ENCODE data around the gene DNAJB6.
"Not testable (repeated sequence)": the region's sequence is repeated elsewhere in the genome, so short reads cannot be mapped to it uniquely, and the experiment has no call there.

The DNAJB6 gene

DNA sequence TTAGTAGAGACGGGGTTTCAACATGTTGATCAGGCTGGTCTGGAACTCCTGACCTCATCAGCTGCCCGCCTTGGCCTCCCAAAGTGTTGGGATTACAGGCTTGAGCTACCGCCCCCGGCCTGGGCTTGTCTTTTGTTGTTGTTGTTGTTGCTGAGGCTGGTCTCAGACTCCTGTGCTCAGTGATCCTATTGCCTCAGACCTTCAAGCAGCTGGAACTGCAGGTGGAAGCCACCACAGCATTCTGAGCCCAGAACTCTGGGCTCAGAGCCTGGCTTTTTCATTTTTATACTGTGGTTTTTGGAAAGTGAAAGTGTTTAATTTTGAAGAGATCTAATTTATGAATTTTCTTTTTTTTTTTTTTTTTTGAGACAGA is 16.2 kb upstream of the DNAJB6 start:
- in situ Hi-C loops (cut with MboI; ENCODE audit: low sequenced_read_pairs) = no loop called here

DNA sequence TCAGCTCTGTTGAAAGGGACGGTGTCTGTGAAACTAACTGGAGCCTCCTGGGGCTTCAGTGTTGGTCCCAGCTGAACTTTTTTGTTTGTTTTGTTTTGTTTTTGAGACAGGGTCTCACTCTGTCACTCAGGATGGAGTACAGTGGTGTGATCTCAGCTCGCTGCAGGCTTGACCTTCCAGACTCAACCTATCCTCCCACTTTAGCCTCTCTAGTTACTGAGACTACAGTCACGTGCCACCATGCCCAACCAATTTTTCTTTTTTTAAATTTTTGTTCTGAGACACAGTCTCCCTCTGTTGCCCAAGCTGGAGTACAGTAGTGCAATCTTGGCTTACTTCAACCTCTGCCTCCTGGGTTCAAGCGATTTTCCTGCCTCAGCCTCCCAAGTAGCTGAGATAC is 13.4 kb upstream of the DNAJB6 start:
- in situ Hi-C loops (cut with MboI; ENCODE audit: low sequenced_read_pairs) = no loop called here

DNA sequence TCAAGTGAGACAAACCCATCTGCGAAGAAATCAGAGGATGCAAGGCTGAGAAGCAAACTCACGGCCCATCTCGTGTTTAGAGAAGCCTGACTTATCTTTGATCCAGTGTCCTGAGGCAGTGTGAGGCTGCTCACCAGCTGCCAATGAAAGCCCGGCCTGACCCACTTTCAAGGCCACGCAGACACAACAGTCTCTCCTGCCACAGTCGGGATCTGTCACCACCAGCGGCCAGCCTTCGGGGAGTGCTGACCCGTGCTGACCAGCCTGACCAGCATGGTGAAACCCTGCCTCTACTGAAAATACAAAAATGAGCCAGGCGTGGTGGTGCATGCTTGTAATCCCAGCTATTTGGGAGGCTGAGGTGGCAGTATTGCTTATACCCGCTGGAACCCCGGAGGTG is 7.4 kb upstream of the DNAJB6 start:
- in situ Hi-C loops (cut with MboI; ENCODE audit: low sequenced_read_pairs) = no loop called here

DNA sequence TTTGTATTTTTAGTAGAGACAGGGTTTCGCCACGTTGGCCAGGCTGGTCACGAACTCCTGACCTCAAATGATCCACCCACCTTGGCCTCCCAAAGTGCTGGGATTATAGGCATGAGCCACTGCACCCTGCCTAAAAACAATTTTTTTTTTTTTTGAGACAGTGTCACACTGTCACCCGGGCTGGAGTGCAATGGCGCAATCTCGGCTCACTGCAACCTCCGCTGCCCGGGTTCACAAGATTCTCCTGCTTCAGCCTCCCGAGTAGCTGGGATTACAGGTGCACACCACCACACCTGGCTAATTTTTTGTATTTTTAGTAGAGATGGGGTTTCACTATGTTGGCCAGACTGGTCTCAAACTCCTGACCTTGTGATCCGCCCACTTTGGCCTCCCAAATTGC is 6.2 kb upstream of the DNAJB6 start:
- in situ Hi-C loops (cut with MboI; ENCODE audit: low sequenced_read_pairs) = not testable (repeated sequence)

DNA sequence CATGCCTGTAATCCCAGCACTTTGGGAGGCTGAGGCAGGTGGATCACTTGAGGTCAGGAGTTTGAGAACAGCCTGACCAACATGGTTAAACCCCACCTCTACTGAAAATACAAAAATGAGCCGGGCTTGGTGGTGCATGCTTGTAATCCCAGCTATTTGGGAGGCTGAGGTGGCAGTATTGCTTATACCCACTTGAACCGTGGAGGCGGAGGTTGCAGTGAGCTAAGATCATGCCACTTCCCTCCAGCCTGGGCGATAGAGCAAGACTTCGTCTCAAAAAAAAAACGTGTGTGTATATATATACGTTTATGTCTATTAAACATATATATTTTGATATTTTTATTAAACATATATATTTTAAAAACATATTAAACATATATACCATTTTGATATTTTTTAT is 5.8 kb upstream of the DNAJB6 start:
- in situ Hi-C loops (cut with MboI; ENCODE audit: low sequenced_read_pairs) = not testable (repeated sequence)

DNA sequence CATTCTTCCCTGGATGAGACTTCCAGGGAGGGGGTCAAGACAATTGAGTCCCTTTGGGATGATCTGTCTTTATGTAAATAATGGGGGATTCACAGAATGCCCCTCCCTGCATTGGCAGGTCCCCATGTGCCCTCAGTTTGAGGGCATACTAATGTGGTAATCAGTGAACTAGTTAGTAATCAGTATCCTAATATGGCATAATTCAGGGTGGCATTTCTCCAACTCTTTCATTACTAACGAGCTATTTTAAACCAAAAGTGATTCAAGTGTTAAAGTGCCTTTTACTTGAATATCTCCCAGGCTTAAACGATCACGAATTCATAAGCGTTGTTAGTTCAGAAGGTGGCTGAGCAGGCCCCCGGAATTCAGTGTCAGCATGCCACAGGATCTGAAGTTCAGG is 1.6 kb upstream of the DNAJB6 start:
- in situ Hi-C loops (cut with MboI; ENCODE audit: low sequenced_read_pairs) = no loop called here

DNA sequence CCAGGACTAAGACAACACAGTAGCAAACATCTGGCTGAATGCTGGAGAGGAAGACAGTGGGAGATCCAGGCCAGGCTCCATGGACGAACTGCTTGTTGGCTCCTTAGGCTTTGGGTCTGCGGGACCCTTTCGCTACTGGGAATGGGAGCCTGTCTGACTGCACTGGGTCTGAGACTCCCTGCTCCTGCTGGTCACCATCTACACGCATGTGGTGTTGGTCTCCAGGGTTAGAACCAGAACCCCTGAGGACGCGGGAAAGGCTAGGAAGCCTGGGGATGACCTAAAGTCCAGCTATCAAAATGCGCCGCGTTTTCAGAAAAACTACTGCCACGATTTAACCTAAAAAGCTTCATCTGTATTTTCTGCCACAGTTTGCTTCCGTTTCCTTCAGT is 817 bp upstream of the DNAJB6 start:
- in situ Hi-C loops (cut with MboI; ENCODE audit: low sequenced_read_pairs) = no loop called here

DNA sequence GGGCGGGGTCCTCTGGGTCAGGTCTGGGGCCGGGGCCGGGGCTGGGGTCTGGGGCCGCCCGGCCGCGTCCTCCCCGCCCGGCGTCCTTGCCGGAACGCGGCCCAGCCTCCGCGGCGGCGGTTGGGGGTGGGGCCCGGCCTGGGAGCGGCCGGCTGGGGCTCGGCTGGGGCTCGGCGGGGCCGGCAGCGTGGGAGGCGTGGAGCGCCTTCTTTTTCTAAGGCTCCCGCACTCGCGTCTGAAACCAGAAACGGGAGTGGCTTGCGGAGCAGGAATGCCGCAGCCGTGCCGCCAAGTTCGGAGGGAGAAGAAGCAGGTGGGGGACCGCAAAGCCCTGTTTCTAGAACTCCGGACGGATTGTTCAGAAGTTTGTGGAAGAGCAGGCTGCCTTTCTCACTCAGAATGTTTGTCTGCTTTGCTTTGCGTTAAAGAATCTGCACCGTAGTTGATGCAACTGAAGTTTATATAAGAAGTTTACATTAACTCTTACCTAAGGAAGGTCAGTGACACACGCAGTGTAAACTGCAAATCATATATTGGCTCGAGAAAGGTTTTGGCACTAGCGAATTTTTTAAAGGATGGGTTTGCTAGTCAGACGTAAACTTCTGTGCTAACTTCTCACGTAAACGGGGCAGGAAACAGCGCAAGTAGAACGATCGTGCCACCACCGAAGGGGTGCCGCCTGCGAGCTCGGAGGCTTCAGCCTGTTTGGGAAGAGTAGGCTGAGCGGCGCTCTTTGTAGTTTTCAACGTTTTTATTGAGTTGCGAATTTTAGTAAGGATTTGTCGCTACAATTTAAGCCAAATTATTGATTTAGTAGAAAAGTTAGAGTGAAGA is 729 bp downstream of the DNAJB6 start:
- in situ Hi-C loops (cut with MboI; ENCODE audit: low sequenced_read_pairs) = no loop called here

DNA sequence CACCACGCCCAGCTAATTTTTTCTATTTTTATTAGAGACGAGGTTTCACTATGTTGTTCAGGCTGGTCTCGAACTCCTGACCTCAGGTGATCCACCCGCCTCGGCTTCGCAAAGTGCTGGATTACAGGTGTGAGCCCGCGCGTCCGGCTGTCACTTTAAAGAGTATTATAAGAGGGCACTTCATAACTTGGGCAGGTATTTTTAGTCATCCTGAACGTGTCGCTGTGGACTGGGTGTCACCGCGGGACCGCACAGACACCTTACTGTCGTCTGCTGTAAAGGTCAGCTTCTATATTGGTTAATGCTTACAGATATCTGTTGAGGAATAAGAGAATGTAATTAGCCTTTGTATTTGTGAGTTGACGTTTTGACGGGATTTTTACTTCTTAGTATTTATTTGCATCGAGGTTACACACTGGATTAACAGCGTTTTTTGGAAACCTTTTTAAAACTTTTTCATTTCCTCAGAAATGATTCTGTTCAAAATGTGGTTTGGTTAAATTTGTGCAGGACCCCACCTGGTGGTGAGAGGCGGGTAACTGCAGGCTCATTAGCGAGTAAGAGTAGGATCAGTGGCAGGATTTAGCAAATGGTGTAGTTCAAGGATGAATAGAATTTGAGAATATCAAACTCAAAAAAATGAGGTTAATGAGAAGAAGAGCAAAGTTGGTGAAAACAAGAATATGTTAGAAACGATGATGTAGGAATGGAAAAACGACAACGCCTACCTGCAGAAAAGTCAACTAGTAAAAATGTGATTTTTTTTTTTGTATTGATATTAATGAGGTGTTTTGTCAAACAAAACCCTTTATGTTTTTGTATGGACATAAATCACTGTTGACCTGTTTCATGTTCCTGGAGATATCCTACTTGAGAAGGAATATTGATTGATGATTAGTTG is 3.2 kb downstream of the DNAJB6 start:
- in situ Hi-C loops (cut with MboI; ENCODE audit: low sequenced_read_pairs) = no loop called here

DNA sequence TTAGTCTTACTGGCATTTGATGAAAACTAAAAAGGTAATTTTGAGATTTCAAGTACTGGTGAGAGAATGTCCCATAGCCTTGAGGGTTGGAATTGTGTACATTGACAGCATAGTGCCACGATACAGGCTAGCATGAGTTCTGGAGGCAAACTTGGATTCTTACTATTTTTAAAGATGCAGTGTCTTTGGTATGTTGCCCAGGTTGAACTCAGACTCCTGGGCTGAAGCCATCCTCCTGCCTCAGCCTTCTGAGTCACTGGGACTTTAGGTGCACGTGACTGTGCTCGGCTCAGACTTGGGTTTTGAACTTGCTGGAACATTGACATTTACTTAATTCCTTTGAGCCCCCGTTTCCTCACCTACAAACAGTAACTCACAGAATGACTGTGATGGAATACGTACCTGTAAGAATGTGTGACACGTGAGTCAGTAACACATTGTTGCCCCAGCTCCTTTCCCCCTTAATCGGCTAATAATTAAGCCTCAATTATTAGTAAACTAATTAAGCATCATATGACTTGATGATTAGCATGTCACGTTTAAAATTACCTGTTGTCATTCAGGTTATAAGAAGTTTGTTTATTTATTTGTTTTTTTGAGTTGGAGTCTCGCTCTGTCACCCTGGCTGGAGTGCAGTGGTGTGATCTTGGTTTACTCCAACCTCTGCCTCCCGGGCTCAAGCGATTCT is 10.6 kb downstream of the DNAJB6 start:
- in situ Hi-C loops (cut with MboI; ENCODE audit: low sequenced_read_pairs) = no loop called here

DNA sequence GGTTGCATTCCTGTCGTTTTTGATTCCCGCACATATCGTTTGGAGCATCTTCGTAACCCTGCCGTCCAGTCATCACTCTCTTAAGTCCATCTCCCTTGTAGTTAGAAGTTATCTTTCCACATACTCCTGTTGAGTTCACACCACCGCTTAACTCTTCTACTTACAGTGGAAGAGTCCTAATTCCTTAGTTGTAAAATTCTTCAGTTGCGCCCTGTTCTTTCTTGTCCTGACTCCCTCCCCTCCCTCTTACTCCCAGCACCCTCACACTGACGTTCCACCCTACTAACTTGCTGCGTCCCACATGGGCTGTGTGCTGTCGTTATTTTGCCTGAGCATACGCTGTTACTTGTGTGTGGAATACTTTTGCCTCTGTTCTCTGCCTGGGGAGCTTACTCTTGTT is 11.7 kb downstream of the DNAJB6 start:
- in situ Hi-C loops (cut with MboI; ENCODE audit: low sequenced_read_pairs) = no loop called here

DNA sequence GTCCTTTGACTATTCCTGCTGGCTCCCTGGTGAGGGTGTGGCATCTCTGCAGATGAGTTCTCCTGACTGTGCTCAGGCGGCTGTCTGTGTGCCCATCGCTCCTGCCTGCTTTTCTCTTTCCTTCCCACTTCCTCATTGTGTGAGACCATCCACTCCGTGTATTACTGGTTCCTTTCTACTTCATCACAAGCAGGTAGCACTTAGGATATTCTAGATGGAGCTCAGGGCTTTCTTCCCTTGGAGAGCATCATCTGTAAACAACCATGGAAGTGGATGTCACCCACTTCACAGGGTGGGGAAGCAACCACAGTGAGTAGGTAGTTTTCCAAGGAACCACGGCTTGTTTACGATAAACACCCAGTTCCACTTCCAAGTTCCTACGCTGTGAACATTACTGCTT is 15.7 kb downstream of the DNAJB6 start:
- in situ Hi-C loops (cut with MboI; ENCODE audit: low sequenced_read_pairs) = no loop called here

DNA sequence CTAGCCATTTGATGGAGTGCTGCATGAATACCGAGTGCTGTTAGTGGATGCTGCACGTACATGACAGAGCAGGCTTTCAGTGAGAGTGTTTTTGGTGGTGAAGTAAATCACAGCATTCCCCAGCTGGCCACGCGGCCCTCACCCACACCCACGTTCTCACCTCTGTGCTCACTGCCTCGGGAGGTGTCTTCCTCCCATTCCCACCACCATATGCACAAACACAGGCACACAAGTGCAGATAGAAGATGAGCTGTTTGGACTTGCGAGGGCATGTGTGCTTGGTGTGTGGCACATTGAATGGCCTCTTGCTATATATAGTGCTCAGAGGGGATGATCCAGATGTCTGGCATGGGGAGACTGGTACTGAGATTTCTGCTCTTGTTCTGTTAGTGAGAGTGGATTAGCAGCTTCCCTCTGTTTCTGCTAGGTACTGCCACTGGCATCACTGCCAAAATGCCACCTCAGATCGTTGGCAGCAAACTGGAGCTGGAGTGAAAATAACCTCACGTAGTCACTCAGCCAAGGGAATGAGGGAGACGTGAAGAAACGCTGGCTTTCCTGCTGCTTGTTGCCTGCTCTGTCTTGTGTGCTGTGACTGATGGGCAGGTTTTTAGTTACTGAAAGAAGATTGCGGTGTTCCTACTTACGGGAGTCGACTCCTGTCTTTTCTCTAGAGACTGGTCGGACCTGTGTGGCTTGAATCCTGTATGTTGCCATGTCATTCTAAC is 19.1 kb downstream of the DNAJB6 start:
- in situ Hi-C loops (cut with MboI; ENCODE audit: low sequenced_read_pairs) = no loop called here

DNA sequence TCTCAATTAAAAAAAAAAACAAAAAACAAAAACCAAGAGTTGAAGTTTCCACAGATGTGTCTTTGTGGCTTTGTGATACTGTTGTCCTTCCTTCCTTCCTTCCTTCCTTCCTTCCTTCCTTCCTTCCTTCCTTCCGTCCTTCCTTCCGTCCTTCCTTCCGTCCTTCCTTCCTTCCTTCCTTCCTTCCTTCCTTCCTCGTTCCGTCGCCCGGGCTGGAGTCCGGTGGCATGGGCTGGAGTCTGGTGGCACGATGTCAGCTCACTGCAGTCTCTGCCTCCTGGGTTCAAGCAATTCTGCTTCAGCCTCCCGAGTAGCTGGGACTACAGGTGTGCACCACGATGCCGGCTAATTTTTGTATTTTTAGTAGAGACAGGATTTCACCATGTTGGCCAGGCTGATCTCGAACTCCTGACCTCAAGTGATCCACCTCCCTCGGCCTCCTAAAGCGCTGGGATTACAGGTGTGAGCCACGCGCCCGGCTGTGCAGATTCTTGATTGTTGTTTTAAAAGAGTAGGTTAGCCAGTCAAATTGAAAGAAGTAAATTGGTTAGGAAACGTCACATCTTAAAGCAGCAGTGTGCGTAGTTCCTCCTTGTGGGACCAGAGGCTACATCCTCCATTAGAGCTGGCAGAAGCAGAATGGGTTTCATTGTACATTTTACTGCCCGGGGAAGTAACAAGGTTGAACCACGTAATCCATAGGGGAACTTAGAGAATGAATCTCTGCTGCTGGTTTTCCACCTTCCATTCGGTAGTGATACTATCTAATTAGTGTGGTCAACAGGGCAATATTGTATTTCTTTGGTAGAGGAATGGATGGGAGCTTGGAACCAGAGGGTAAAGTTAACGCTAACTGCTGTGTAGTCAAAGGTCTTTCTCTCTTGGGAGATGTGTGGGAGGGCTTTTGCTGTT is 20.6 kb downstream of the DNAJB6 start:
- in situ Hi-C loops (cut with MboI; ENCODE audit: low sequenced_read_pairs) = no loop called here

DNA sequence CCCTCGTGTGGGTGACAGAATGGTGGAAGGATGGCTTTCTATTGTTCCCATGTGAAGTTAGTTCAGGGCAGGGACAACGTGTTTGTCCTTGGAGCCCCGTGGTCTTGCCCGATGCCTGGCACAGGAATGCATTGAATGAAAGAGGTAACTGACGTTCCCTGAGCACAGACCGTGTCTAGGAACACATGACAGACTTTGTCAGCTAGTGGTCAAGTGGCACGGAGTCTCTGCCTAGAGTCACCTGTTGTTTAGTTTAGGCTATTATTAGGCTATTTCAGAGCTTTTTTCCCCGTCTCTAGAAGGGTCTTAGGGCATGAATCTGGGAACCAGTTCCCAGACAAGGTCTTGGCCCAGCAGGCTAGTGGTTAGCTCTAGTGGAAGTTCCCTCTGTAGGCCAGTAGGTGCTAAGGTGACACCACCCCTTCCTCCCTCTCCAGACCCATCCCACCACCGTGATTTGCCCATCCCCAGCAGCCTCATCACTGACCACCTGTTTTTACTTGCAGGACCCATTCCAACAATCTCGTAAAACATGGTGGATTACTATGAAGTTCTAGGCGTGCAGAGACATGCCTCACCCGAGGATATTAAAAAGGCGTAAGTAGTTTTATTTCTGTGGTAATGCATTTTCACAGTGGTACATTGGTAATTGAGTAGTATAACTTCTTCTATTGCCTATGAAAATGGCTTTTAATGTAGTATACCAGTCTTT is 21.4 kb downstream of the DNAJB6 start:
- in situ Hi-C loops (cut with MboI; ENCODE audit: low sequenced_read_pairs) = no loop called here

DNA sequence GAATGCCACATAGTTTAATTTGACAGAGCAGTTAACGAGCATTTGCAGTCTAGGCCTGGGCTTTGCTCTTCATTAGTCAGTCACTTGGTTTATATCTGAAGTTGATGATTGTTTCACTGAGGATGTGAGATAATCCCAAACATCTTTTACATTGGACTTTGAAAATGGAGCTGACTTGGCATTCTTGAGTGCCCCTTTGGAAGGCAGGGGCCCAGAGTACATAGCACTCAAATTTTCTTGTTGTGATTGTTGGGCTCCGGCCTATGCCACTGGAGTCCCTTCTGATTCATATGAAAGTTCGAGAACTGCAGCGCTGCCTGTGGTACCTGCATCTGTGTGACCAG is 21.9 kb downstream of the DNAJB6 start:
- in situ Hi-C loops (cut with MboI; ENCODE audit: low sequenced_read_pairs) = no loop called here

DNA sequence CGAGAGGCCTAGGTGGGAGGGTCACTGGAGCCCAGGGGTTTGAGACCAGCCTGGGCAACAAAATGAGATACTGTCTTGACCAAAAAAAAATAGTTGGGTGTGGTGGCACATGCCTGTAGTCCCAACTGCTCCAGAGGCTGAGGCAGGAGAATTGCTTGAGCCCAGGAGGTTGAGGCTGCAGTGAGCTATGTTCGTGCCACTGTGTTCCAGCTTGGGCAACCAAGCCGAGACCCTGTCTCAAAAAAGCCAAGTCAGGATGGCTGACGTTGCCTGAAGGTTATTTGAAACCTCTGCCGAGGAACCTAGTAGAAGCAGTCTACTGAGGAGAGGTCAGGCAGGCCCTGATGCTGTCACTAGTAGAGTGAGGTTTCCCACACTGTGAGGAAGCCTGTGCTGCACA is 22.8 kb downstream of the DNAJB6 start:
- in situ Hi-C loops (cut with MboI; ENCODE audit: low sequenced_read_pairs) = no loop called here

DNA sequence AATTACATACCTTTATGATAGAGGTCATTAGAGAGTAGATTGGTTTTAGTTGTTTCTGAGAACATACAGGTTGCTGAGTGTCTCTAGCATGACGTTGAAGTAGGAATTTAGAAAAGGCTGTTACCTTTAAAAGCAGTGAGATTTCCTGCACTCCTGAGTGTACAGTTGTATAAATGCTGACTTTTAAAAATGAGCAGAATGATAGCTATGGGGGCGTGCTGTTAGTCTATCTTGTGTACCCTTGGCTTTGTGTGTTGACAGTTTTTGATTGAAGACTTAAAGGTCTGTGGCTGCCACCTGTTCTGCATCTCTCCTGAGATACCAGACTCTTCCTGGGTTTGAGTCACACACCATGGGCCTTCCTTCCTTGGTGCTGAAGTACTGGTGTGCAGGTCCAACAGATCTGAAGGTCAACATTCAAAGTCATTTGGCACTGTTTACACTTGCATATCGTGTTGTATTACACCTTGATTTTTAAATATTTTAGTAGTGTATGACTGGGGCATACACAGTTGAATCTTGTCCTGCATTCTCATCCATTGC is 23.8 kb downstream of the DNAJB6 start:
- in situ Hi-C loops (cut with MboI; ENCODE audit: low sequenced_read_pairs) = no loop called here

DNA sequence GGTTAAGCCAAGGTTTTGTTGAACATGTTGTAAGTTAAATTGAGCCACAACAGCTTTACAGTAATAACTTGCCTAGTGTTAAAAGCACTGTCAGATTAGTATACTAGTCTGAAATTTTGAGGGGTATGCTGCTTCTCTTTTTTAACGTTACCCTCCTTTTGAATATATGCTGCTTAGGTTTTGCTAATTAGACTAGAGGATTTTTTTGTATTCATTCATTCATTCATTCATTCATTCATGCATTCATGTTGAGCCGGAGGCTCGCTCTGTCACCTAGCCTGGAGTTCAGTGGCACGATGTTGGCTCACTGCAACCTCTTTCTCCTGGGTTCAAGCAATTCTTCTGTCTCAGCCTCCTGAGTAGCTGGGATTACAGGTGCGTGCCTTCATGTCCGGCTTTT is 24.7 kb downstream of the DNAJB6 start:
- in situ Hi-C loops (cut with MboI; ENCODE audit: low sequenced_read_pairs) = no loop called here

Data from HL-60/S4 treated with retinoic acid at 250 ng/mL for 4 days and 3 days (cell line).